SK-N-SH treated with all-trans-retinoic acid at 6 μM for 48 hours (cell line): ENCODE results near the gene TPM1.

Source experiments
- ARNTL ChIP-seq: fragments of 450-650 bp; formaldehyde crosslinking; IDR thresholded peaks from 2 replicates; pipeline ENCODE4 v1.5.0; 2020; ENCODE audit warnings: low read depth, mild to moderate bottlenecking, moderate library complexity, borderline replicate concordance
- ESRRG ChIP-seq: fragments of 250-450 bp; sonication (Bioruptor Pico); IDR thresholded peaks from 2 replicates; pipeline ENCODE4 v1.6.1; 2021; ENCODE audit warnings: mild to moderate bottlenecking
- ISL1 ChIP-seq: fragments of 250-450 bp; sonication (Bioruptor Pico); IDR thresholded peaks from 2 replicates; pipeline ENCODE4 v2.1.2; 2022; ENCODE audit warnings: mild to moderate bottlenecking, moderate library complexity
- PATZ1 ChIP-seq: fragments of 250-450 bp; sonication (Bioruptor Pico); IDR thresholded peaks from 2 replicates; pipeline ENCODE4 v1.8.0; 2020; ENCODE audit warnings: mild to moderate bottlenecking, moderate library complexity, borderline replicate concordance
- SNAI2 ChIP-seq: fragments of 250-450 bp; sonication (Bioruptor Pico); IDR thresholded peaks from 2 replicates; pipeline ENCODE4 v1.5.0; 2020; ENCODE audit warnings: mild to moderate bottlenecking, moderate library complexity
- TCF4 ChIP-seq: fragments of 250-450 bp; sonication (Bioruptor Pico); IDR thresholded peaks from 2 replicates; pipeline ENCODE4 v1.8.0; 2021; ENCODE audit warnings: mild to moderate bottlenecking, moderate library complexity, borderline replicate concordance
- ZC3H10 ChIP-seq: fragments of 250-450 bp; sonication (Bioruptor Pico); IDR thresholded peaks from 2 replicates; pipeline ENCODE4 v1.5.1; 2021; ENCODE audit warnings: mild to moderate bottlenecking, moderate library complexity

DNA sequence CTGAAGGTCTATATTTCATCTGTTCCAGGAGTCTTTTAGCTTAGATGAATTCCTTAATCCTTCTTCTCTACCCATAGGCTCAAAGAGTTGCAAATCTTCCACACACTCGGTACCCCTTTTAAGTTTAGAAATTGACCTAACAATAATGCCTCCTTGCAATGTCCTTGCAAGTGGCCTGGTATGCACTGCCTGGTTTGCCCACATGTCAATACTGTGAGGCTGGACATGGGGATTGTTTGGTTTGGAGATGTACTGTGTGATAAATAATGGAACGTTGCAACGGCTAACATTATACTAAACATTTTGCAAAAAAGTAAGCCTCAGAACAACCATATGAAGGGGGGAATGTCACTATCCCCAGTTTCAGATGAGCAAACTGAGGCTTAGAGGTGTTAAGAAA, 22.4 kb upstream of the TPM1 start:
- TF ChIP-seq TCF4 (CRISPR knock-in tag), result no peak
- no peak for TF ChIP-seq PATZ1 (CRISPR knock-in tag)
- no peak for TF ChIP-seq ZC3H10 (CRISPR knock-in tag)
- no peak for TF ChIP-seq ARNTL
- TF ChIP-seq ISL1, result no peak
- no peak for TF ChIP-seq ESRRG (CRISPR knock-in tag)
- TF ChIP-seq SNAI2 (CRISPR knock-in tag), result no peak
